HG03097 (cell line): ENCODE data around the gene MYO1C.
"Not testable (repeated sequence)": the region's sequence is repeated elsewhere in the genome, so short reads cannot be mapped to it uniquely, and the experiment has no call there.

Source experiments
- ATAC-seq: cut with Tn5 transposase; IDR thresholded peaks from one replicate; pipeline ENCODE4 v1.9.1; 2021; ENCODE audit not compliant: unreplicated experiment, low FRiP score

MYO1C gene

DNA sequence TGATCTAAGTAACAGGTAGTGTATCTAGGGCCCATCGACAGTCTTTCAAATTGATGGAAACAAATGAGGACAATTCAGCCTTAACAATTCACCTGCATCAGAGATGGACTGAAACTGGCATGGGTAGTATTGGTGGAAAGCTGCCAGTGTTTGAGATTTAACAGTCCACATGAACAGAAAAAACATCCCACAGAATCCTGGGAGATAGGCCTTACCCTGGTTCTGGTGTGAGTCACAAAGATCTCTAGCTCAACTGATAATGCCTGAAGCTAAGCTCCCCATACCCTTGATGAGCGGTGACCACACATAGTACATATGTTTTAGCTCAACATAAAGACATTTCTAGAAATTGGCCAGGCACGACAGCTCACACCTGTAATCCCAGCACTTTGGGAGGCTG is 58.3 kb downstream of the MYO1C start:
- ATAC-seq: no peak

DNA sequence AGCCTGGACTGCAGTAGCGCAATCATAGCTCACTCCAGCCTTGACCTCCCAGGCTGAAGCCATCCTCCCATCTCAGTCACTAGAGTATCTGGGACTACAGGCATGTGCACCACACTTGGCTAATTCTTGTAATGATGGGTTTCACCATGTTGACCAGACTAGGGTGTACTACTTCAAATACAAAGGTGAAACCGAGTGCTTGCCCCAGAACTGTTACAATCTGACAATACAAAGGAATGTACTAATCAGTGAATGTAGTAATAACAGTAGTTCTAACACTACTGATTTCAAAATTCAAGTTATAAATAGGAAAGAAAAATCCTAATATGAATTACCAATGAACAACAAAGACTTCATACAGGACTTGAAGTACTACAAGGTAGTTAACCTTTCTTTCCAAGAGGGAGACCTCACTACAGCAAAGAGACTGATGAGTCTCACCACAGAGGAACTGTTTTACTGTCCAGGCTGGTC is 60.8 kb downstream of the MYO1C start:
- ATAC-seq: no peak

DNA sequence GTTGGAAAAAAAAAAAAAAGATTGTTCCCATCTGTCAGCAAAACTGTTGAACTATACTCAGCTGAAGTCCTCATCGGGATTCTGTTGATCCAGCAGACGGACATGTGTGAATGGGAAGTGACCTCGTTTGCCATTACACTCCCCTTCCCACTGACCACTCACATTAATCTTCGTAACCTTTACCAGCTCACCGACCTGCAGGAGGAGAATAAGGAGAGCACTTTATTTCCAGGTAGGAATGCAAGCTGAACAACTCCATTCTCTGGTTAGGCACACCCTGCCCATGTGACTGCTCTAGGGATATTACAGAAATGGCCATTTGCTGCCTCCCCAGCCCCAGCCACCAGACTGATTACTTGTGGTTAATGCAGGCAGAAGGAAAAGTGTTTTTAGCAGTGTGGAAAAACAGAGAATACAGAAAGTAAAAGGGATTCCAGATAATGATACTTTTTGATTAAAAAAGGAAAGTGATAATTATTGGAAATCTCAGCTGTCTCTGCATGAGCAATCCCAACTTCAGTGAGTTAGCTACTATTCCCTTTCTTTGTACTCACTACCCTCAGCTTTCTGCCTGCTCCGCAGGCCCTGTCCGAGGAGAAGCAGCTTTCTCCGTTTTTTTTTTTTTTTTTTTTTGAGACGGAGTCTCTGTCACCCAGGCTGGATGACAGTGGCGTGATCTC is 68.9 kb downstream of the MYO1C start:
- no peak for ATAC-seq

DNA sequence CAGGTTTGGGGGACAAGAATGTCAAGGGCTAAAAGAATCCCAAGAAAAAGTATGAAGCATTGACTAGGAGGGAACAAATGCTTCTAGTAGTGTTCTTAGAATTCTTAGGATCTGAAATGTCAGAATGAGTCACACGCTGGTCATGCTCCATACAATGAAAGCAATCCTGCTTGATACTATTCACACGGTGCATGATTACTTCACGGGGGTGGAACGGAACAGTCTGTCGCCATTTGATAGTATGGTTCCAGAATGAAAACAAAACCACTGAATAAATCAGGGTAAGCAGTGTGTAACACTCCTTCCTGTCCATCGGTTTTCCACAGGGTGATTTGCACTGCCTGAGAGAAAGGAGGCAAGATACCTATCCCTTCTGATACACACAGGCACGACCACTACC is 69.6 kb downstream of the MYO1C start:
- no peak for ATAC-seq

DNA sequence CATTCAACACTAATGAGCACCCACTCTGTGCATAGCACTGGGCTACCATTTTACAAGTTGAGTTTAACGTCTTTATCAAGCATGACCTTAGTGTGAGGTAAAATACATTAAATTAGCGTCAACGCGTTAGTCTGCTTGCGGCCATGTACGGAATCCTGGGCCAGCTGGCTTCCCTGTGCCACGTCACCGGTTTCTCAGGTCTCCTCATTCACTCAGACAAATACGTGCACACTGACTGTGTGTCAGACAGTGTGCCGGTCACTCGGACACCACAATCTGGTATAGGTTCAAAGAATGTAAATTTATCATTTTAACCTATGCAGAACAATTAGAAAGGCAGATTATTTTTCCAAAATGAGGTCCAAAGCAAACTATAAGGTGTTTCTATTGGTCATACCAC is 71.0 kb downstream of the MYO1C start:
- no peak for ATAC-seq

DNA sequence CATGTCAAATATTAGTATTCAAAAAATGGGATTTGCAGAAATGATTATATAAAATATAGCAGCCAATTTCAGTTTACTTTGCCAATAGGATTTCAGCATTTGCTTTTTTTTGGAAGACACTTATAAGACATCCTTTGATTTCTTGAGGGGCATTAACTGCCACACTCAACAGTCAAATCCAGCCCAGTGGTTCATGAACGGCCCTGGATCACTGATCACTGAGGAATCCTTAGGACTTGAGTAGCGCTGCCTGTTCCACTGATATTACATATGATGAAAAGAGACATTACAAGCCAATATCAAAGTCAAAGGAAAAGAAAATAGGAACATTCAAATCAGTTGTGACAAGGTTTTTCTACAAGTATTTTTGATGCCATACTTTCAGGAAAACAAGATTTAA is 71.5 kb downstream of the MYO1C start:
- no peak for ATAC-seq

DNA sequence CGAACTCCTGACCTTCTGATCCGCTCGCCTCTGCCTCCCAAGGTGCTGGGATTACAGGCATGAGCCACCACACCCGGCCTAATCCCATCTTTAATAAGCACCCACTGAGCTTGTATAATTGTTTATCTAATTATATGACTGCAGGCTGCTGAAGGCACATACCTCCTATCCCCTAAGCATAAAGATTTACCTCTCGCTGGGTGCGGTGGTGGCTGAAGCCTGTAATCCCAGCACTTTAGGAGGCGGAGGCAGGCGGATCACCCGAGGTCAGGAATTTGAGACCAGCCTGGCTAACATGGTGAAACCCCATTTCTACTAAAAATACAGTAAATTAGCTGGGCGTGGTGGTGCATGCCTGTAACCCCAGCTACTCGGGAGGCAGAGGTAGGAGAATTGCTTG is 72.3 kb downstream of the MYO1C start:
- ATAC-seq: no peak

DNA sequence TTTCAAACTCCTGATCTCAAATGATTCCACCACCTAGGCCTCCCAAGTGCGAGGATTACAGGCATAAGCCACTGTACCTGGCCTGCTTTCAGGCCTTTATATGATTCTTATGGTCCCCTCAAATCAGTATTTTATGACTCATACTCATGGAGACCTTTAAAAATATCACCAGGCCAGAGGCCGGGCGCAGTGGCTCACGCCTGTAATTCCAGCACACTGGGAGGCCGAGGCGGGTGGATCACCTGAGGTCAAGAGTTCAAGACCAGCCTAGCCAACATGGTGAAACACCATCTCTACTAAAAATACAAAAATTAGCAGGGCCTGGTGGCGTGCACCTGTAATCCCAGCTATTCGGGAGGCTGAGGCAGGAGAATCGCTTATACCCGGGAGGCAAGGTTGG is 74.0 kb downstream of the MYO1C start:
- not testable (repeated sequence) for ATAC-seq

DNA sequence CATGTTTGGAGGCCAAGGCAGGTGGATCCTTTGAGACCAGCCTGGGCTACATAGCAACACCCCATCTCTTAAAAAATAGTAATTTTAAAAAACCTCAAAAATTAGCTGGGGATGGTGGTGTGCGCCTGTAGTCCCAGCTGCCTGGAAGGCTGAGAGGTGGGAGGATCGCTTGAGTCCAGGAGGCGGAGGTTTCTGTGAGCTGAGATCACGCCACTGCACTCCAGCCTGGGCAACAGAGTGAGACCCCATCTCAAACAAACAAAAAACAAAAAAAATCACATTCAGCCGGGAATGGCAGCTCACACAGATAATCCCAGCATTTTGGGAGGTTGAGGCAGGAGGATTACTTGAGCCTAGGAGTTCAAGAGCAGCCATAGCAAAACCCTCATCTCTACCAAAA is 76.1 kb downstream of the MYO1C start:
- no peak for ATAC-seq

DNA sequence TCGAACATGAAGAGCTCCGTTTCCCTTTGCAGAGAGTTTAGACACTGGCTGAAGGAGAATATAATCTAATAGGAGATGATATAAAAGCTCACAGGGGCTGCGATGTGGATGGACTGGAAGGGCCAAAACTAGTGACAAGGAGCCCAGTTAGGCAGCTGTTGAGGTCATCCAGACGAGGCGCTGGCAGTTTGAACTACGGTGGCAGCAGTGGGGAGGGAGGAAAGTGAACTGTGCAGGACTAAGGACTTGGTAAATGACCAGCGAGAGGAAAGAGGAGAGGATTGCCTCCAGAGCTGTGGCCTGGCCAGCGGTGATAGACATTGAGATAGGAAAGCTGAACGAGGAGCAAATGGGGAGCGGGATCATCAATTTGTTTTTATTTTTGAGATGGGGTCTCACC is 77.9 kb downstream of the MYO1C start:
- no peak for ATAC-seq
